ENCODE data around the gene MBNL1. TPM values are rescaled to one million over a fixed set of nuclear protein-coding genes. Genes with fewer than 3 reads are reported as not detected.

MBNL1 gene
- total and polyA plus RNA-seq, 2 donors (not counting 3 experiments of a cell fraction or from before 2014, with no cell fraction given): 179 to 362 TPM

DNA sequence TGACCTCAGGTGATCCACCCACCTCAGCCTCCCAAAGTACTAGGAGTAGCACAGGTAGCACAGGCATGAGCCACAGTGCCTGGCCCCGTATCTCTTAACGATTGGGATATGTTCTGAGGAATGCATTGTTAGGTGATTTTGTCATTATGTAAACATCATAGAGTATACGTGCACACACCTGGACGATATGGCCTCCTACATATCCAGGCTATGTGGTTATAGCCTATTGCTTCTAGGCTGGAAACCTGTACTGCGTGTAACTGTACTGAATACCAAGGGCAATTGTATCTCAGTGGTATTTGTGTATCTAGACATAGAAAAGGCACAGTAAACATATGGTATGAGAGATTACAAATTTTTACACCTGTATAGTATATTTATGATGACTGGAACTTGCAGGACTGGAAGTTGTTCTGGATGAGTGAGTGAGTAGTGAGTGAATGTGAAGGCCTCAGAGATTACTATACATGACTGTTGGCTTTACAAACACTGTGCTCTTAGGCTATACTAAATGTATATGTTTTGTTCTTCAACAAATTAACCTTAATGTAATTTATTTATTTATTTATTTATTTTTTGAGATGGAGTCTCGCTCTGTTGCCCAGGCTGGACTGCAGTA, 120.7 kb downstream of the MBNL1 start:
- H3K36me3 ChIP-seq (ENCODE audit: control insufficient read depth in 2 of 2, extremely low read depth in 1 of 2, insufficient read depth in 2 of 2, low read length in 2 of 2): peaks cover 0 to 10% of the 10 kb centered on the region in 2 experiments
- H4K20me1 ChIP-seq (replicated peaks; ENCODE audit: control insufficient read depth, extremely low read depth, insufficient read depth, low read length): peaks cover 17% of the 10 kb centered on the region
- CTCF ChIA-PET: interaction anchor here (1.2 kb wide), 1 partner anchor 10 kb away, joined by 4 read pairs; no protein-coding TSS in a partner anchor
- H3K9me1 ChIP-seq (replicated peaks; ENCODE audit: control insufficient read depth, extremely low read depth, insufficient read depth, low read length): no peaks in the 10 kb centered on the region
- H2AFZ ChIP-seq (ENCODE audit: low read depth, low read length): no peak overlapping the region
- DNase-seq (ENCODE audit: low read depth, low spot score) (no peak), FAIRE-seq (no peak)
- H3K9me3 ChIP-seq (replicated peaks; ENCODE audit: control insufficient read depth, insufficient read depth, low read length): no peaks in the 10 kb centered on the region
- H3K4me1 ChIP-seq (ENCODE audit: control insufficient read depth, extremely low read depth, insufficient read depth, low read length): peaks cover 1% of the 10 kb centered on the region
- BruUV-seq (replicated peaks): no TSS peak
- no peak overlapping the region for H3K9ac ChIP-seq (replicated peaks; ENCODE audit: extremely low read depth, insufficient read depth, low read length)
- dilution Hi-C loops (cut with MboI; ENCODE audit: extremely low pct_ligation_motif_present, low sequenced_read_pairs) (no loop called here), intact Hi-C loops (cut with micrococcal nuclease) (no loop called here)
- POLR2A ChIA-PET: no interaction called here
- H3K27ac ChIP-seq (ENCODE audit: insufficient read depth, low read depth, low read length): no peak overlapping the region
- TF ChIP-seq JUN (IDR thresholded peaks at IDR 0.05; ENCODE audit: borderline replicate concordance, insufficient read depth, insufficient read length, low read depth): no peak
- no peak for TF ChIP-seq FOS (IDR thresholded peaks at IDR 0.05; ENCODE audit: borderline replicate concordance, insufficient read depth, low read length)
- TF ChIP-seq, protein P1, sequence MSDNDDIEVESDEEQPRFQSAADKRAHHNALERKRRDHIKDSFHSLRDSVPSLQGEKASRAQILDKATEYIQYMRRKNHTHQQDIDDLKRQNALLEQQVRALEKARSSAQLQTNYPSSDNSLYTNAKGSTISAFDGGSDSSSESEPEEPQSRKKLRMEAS (IDR thresholded peaks at IDR 0.05; ENCODE audit: insufficient read depth, insufficient read length): no peak
- no peak for TF ChIP-seq GATA2 (IDR thresholded peaks at IDR 0.05; ENCODE audit: insufficient read depth, insufficient read length, low read depth, low read length)
- TF ChIP-seq, protein P2, sequence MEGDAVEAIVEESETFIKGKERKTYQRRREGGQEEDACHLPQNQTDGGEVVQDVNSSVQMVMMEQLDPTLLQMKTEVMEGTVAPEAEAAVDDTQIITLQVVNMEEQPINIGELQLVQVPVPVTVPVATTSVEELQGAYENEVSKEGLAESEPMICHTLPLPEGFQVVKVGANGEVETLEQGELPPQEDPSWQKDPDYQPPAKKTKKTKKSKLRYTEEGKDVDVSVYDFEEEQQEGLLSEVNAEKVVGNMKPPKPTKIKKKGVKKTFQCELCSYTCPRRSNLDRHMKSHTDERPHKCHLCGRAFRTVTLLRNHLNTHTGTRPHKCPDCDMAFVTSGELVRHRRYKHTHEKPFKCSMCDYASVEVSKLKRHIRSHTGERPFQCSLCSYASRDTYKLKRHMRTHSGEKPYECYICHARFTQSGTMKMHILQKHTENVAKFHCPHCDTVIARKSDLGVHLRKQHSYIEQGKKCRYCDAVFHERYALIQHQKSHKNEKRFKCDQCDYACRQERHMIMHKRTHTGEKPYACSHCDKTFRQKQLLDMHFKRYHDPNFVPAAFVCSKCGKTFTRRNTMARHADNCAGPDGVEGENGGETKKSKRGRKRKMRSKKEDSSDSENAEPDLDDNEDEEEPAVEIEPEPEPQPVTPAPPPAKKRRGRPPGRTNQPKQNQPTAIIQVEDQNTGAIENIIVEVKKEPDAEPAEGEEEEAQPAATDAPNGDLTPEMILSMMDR (IDR thresholded peaks at IDR 0.05; ENCODE audit: extremely low read depth in 1 of 2, insufficient read depth in 1 of 2, low read depth in 1 of 2, low read length in 2 of 2): no peak
- no peak for TF ChIP-seq POLR2AphosphoS5 (IDR thresholded peaks at IDR 0.05; ENCODE audit: insufficient read depth, low read depth, low read length)
- TF ChIP-seq MYC (IDR thresholded peaks at IDR 0.05; ENCODE audit: low read depth, low read length): no peak
- no peak for TF ChIP-seq EZH2 (IDR thresholded peaks at IDR 0.05; ENCODE audit: borderline replicate concordance, low read depth, low read length, severe bottlenecking)
- TF ChIP-seq POLR2A (IDR thresholded peaks at IDR 0.05; ENCODE audit: low read depth, low read length): no peak
- no peaks in the 10 kb centered on the region for H3K27me3 ChIP-seq (ENCODE audit: control insufficient read depth in 2 of 2, insufficient read depth in 2 of 2, low read length in 2 of 2)
- peaks cover 98% of the 10 kb centered on the region for H3K79me2 ChIP-seq (ENCODE audit: control insufficient read depth, insufficient read depth, low read length)
- H3K4me3 ChIP-seq (replicated peaks in 1 of 3; ENCODE audit: insufficient read depth in 1 of 3, low read depth in 1 of 3, low read length in 3 of 3): no peak overlapping the region
- no peak overlapping the region for H3K4me2 ChIP-seq (ENCODE audit: insufficient read depth, low read length)
